ENCODE measurements around the gene RPL19.

DNA sequence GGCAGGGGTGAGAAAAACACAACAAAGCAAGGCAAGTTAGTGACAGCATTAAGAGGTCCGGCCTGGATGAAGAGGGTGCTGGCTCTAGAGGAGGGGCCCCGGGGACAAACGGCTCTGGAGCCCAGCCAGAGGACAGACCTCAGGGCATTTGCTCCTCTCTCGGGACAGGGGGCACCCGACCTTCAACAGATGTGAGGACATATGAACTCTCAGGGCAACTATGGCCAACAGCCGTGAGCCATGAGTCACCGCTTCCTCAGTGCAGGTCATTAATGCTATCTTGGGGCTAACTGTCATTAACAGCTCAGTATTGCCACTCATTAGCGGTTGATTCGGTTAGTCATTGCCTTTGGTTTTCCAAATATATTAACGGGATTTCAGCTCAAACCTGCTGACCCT lies 24.4 kb upstream of the RPL19 start:
- TF ChIP-seq, protein P1, sequence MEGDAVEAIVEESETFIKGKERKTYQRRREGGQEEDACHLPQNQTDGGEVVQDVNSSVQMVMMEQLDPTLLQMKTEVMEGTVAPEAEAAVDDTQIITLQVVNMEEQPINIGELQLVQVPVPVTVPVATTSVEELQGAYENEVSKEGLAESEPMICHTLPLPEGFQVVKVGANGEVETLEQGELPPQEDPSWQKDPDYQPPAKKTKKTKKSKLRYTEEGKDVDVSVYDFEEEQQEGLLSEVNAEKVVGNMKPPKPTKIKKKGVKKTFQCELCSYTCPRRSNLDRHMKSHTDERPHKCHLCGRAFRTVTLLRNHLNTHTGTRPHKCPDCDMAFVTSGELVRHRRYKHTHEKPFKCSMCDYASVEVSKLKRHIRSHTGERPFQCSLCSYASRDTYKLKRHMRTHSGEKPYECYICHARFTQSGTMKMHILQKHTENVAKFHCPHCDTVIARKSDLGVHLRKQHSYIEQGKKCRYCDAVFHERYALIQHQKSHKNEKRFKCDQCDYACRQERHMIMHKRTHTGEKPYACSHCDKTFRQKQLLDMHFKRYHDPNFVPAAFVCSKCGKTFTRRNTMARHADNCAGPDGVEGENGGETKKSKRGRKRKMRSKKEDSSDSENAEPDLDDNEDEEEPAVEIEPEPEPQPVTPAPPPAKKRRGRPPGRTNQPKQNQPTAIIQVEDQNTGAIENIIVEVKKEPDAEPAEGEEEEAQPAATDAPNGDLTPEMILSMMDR (optimal IDR thresholded peaks at IDR 0.05 in 1 of 3, IDR thresholded peaks at IDR 0.05 in 1 of 3, conservative IDR thresholded peaks at IDR 0.05 in 1 of 3; ENCODE audit: extremely low read depth in 1 of 3, insufficient read depth in 2 of 3, low read length in 3 of 3), result no peak
- TF ChIP-seq EZH2 (IDR thresholded peaks at IDR 0.05; ENCODE audit: low read length), result no peak

Data from keratinocyte (primary cell).